ENCODE results near the gene REG4. TPM values are rescaled to one million over a fixed set of nuclear protein-coding genes. Genes with fewer than 3 reads are reported as not detected.
A peak's percentile ranks its signal among the peaks of the same experiment; 100 is the strongest.
"Not testable (repeated sequence)": the region's sequence is repeated elsewhere in the genome, so short reads cannot be mapped to it uniquely, and the experiment has no call there.

Gene REG4
- total RNA-seq, 1 experiment from 2014 or later: not detected

- in situ Hi-C loops (cut with HindIII; ENCODE audit: low pct_unique_long_range_greater_than_20kb, low sequenced_read_pairs); CTCF ChIA-PET; DNase-seq (ENCODE audit: low read depth, low spot score); H3K36me3 ChIP-seq (ENCODE audit: control insufficient read depth, insufficient read depth, low read length); POLR2A ChIA-PET; H3K27ac ChIP-seq (ENCODE audit: low read length); H3K4me1 ChIP-seq (ENCODE audit: control insufficient read depth, insufficient read depth, low read length); H3K4me3 ChIP-seq (ENCODE audit: low read depth in 2 of 2, low read length in 2 of 2); H3K9me3 ChIP-seq (ENCODE audit: control insufficient read depth, insufficient read depth, low read depth, low read length); ATAC-seq; BruUV-seq (replicated peaks); intact Hi-C loops (cut with micrococcal nuclease; ENCODE audit: unreplicated experiment): not testable (repeated sequence)
- H3K27me3 ChIP-seq (ENCODE audit: control insufficient read depth, insufficient read depth, low read length): peaks cover 16% of the 10 kb centered on the region
- peak; percentile 54 for TF ChIP-seq CTCF (IDR thresholded peaks at IDR 0.05)
Measured at GRCh38 chr1:119844206-119844605, 32.9 kb upstream of the REG4 start.

- H3K27me3 ChIP-seq (ENCODE audit: control insufficient read depth, insufficient read depth, low read length): peaks cover 16% of the 10 kb centered on the region
- ATAC-seq: no peak
- in situ Hi-C loops (cut with HindIII; ENCODE audit: low pct_unique_long_range_greater_than_20kb, low sequenced_read_pairs): no loop called here
- CTCF ChIA-PET: no interaction called here
- DNase-seq (ENCODE audit: low read depth, low spot score): no peak
- no peaks in the 10 kb centered on the region for H3K36me3 ChIP-seq (ENCODE audit: control insufficient read depth, insufficient read depth, low read length)
- BruUV-seq (replicated peaks): no TSS peak
- no peaks in the 10 kb centered on the region for H3K9me3 ChIP-seq (ENCODE audit: control insufficient read depth, insufficient read depth, low read depth, low read length)
- intact Hi-C loops (cut with micrococcal nuclease; ENCODE audit: unreplicated experiment): no loop called here
- no peaks in the 10 kb centered on the region for H3K4me1 ChIP-seq (ENCODE audit: control insufficient read depth, insufficient read depth, low read length)
- POLR2A ChIA-PET: no interaction called here
- H3K4me3 ChIP-seq (ENCODE audit: low read depth in 2 of 2, low read length in 2 of 2): no peak overlapping the region
- TF ChIP-seq TCF7L2 (IDR thresholded peaks at IDR 0.05; ENCODE audit: low read depth, low read length): no peak
- TF ChIP-seq REST (IDR thresholded peaks at IDR 0.05; ENCODE audit: insufficient read depth in 1 of 2, low read depth in 2 of 2, low read length in 1 of 2): no peak
- no peak for TF ChIP-seq CTCF (IDR thresholded peaks at IDR 0.05)
- no peak for TF ChIP-seq SIN3A (IDR thresholded peaks at IDR 0.05; ENCODE audit: borderline replicate concordance, insufficient read depth, low read depth, low read length)
- no peak for TF ChIP-seq POLR2AphosphoS5 (IDR thresholded peaks at IDR 0.05; ENCODE audit: low read depth, low read length)
- no peak overlapping the region for H3K27ac ChIP-seq (ENCODE audit: low read length)
Measured at GRCh38 chr1:119841306-119841705, 30.0 kb upstream of the REG4 start.

- TF ChIP-seq REST (IDR thresholded peaks at IDR 0.05; ENCODE audit: insufficient read depth in 1 of 2, low read depth in 2 of 2, low read length in 1 of 2) (no peak), CTCF (IDR thresholded peaks at IDR 0.05) (no peak), SIN3A (IDR thresholded peaks at IDR 0.05; ENCODE audit: borderline replicate concordance, insufficient read depth, low read depth, low read length) (no peak), POLR2AphosphoS5 (IDR thresholded peaks at IDR 0.05; ENCODE audit: low read depth, low read length) (no peak), TCF7L2 (IDR thresholded peaks at IDR 0.05; ENCODE audit: low read depth, low read length) (no peak)
Measured at GRCh38 chr1:119840745-119841144, 29.5 kb upstream of the REG4 start.

More at GRCh38 chr1:119840745-119841144, 29.5 kb upstream of the REG4 start:
- ChIA-PET POLR2A (no interaction called here), CTCF (no interaction called here)
- H3K27ac ChIP-seq (ENCODE audit: low read length): no peak overlapping the region
- no peaks in the 10 kb centered on the region for H3K4me1 ChIP-seq (ENCODE audit: control insufficient read depth, insufficient read depth, low read length)
- no peak overlapping the region for H3K4me3 ChIP-seq (ENCODE audit: low read depth in 2 of 2, low read length in 2 of 2)
- intact Hi-C loops (cut with micrococcal nuclease; ENCODE audit: unreplicated experiment): no loop called here
- in situ Hi-C loops (cut with HindIII; ENCODE audit: low pct_unique_long_range_greater_than_20kb, low sequenced_read_pairs): no loop called here
- ATAC-seq (no peak), DNase-seq (ENCODE audit: low read depth, low spot score) (no peak)
- H3K9me3 ChIP-seq (ENCODE audit: control insufficient read depth, insufficient read depth, low read depth, low read length): no peaks in the 10 kb centered on the region
- peaks cover 16% of the 10 kb centered on the region for H3K27me3 ChIP-seq (ENCODE audit: control insufficient read depth, insufficient read depth, low read length)
- no TSS peak for BruUV-seq (replicated peaks)
- H3K36me3 ChIP-seq (ENCODE audit: control insufficient read depth, insufficient read depth, low read length): no peaks in the 10 kb centered on the region

Data from Panc1 (cell line).